Ishikawa (cell line): Measurements from ENCODE around the gene TMEM200A.

ENCODE experiments used
- CEBPB ChIP-seq: IDR thresholded peaks from 2 replicates; pipeline ENCODE4 v1.6.1; 2012
- CREB1 ChIP-seq: IDR thresholded peaks from 2 replicates; pipeline ENCODE4 v1.6.1; 2012; ENCODE audit warnings: low read depth
- EGR1 ChIP-seq: IDR thresholded peaks from 2 replicates; pipeline ENCODE4 v1.6.1; 2012
- EP300 ChIP-seq: IDR thresholded peaks from 2 replicates; pipeline ENCODE4 v1.6.1; 2012; ENCODE audit warnings: borderline replicate concordance
- MAX ChIP-seq: IDR thresholded peaks from 2 replicates; pipeline ENCODE4 v1.6.1; 2012
- RAD21 ChIP-seq: IDR thresholded peaks from 2 replicates; pipeline ENCODE4 v1.6.1; 2012; ENCODE audit warnings: low read depth
- TAF1 ChIP-seq: IDR thresholded peaks from 2 replicates; pipeline ENCODE4 v1.6.1; 2012; ENCODE audit warnings: low read depth, mild to moderate bottlenecking
- YY1 ChIP-seq: IDR thresholded peaks from 2 replicates; pipeline ENCODE4 v1.6.1; 2012; ENCODE audit warnings: low read depth
- ZBTB7A ChIP-seq: IDR thresholded peaks from 2 replicates; pipeline ENCODE4 v1.6.1; 2012; ENCODE audit warnings: low read depth
- TF ChIP-seq, protein P1 (sequence below): IDR thresholded peaks from 2 replicates; pipeline ENCODE4 v1.6.1; 2012; ENCODE audit warnings: low read depth, mild to moderate bottlenecking

DNA sequence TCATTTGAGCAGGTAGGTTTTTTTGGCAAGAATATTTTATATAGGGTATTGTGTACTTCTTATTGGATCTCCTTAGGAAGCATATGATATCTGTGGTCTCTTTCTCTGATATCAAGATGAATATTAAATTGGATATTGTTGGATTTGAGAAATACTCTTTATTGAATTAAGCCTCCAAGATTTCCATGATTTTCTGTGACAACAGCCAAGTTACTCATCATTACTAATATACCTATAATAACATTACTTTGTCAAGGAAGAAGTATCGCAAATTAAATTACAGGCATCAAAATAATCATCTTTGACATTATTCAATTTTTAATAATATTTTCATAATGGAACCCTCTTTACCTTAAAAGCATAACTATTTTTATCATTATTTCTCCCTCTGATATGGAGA is 86.5 kb downstream of the TMEM200A start:
- TF ChIP-seq YY1 = no peak
- TF ChIP-seq TAF1 = no peak
- TF ChIP-seq, protein P1, sequence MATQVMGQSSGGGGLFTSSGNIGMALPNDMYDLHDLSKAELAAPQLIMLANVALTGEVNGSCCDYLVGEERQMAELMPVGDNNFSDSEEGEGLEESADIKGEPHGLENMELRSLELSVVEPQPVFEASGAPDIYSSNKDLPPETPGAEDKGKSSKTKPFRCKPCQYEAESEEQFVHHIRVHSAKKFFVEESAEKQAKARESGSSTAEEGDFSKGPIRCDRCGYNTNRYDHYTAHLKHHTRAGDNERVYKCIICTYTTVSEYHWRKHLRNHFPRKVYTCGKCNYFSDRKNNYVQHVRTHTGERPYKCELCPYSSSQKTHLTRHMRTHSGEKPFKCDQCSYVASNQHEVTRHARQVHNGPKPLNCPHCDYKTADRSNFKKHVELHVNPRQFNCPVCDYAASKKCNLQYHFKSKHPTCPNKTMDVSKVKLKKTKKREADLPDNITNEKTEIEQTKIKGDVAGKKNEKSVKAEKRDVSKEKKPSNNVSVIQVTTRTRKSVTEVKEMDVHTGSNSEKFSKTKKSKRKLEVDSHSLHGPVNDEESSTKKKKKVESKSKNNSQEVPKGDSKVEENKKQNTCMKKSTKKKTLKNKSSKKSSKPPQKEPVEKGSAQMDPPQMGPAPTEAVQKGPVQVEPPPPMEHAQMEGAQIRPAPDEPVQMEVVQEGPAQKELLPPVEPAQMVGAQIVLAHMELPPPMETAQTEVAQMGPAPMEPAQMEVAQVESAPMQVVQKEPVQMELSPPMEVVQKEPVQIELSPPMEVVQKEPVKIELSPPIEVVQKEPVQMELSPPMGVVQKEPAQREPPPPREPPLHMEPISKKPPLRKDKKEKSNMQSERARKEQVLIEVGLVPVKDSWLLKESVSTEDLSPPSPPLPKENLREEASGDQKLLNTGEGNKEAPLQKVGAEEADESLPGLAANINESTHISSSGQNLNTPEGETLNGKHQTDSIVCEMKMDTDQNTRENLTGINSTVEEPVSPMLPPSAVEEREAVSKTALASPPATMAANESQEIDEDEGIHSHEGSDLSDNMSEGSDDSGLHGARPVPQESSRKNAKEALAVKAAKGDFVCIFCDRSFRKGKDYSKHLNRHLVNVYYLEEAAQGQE = no peak
- TF ChIP-seq EGR1 = no peak
- no peak for TF ChIP-seq CREB1
- TF ChIP-seq EP300 = no peak
- no peak for TF ChIP-seq ZBTB7A
- TF ChIP-seq RAD21 = no peak
- TF ChIP-seq CEBPB = no peak
- no peak for TF ChIP-seq MAX
